OCI-LY1 (cell line): Measurements from ENCODE around the gene MRPL42.
"Not testable (repeated sequence)": the region's sequence is repeated elsewhere in the genome, so short reads cannot be mapped to it uniquely, and the experiment has no call there.

Experiments
- EZH2 ChIP-seq: fragments of 200-600 bp; sonication (generic), shearing (Covaris generic); IDR thresholded peaks from 2 replicates; pipeline ENCODE4 v1.8.0; 2017; ENCODE audit warnings: borderline replicate concordance, mixed run types, mild to moderate bottlenecking, antibody characterized with exemption, low read length, moderate library complexity, mixed read lengths
- TF ChIP-seq, protein P1 (sequence below): fragments of 200-600 bp; sonication (generic), shearing (Covaris generic); IDR thresholded peaks from 2 replicates; pipeline ENCODE4 v1.5.1; 2017; ENCODE audit warnings: mild to moderate bottlenecking, antibody characterized with exemption, low read length, moderate library complexity, mixed read lengths

DNA sequence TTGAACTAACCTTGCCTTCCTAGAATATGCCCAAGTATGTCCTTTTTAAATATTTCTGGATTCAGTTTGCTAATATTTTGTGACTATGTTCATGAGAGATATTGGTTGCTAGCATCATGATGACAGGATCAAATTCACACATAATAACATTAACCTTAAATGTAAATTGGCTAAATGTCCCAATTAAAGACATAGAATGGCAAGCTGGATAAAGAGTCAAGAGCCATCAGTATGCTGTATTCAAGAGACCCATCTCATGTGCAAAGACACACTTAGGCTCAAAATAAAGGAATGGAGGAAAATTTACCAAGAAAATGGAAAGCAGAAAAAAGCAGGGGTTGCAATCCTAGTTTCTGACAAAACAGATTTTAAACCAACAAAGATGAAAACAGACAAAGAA is 90.6 kb downstream of the MRPL42 start:
- TF ChIP-seq, protein P1, sequence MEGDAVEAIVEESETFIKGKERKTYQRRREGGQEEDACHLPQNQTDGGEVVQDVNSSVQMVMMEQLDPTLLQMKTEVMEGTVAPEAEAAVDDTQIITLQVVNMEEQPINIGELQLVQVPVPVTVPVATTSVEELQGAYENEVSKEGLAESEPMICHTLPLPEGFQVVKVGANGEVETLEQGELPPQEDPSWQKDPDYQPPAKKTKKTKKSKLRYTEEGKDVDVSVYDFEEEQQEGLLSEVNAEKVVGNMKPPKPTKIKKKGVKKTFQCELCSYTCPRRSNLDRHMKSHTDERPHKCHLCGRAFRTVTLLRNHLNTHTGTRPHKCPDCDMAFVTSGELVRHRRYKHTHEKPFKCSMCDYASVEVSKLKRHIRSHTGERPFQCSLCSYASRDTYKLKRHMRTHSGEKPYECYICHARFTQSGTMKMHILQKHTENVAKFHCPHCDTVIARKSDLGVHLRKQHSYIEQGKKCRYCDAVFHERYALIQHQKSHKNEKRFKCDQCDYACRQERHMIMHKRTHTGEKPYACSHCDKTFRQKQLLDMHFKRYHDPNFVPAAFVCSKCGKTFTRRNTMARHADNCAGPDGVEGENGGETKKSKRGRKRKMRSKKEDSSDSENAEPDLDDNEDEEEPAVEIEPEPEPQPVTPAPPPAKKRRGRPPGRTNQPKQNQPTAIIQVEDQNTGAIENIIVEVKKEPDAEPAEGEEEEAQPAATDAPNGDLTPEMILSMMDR = not testable (repeated sequence)
- TF ChIP-seq EZH2 = not testable (repeated sequence)
